ENCODE data around the gene EDAR.

The EDAR gene

DNA sequence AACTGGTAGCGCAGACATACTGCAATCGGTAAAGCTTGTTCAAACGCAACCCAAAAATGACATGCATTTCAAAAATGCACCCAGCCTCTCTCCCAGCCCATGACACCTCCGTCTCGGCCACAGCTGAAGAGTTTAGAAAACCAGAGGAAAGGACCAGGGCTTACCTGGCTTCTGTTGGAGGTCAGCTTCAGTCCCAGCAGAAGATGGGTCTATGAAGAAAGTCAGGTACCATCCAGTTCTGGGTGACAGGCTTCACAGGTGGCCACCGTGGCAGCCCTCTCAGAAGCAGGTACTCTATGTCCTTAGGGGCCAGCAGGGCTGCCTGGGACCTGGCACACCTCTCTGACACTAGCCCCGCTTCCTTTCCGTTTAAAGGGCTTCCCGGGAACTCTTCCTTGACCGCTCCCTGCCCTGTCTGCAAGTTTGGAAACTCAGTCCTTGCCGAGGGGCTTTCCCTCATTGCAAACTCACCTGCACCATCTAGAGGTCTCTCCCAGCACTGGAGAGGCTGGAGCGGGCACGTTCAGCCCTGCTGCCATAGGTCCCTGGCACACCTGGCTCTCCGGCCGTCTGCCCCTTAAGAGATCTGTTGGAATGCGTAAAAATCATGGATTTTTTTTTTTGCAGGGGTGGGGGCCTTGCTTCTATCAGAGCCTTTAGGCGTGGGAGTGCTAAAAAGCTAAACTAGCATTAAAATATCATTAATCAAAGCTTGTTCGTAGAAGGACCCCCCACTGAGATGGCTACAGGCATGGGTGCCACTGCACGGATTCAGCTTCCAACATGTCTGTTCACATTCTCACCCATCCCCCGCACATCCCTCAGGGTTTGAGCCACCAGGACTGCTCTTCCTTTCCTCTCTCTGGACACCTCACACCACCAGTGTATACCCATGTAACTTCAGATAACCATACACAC lies at the start of gene EDAR:
EDAR (minus strand) TSS at position 425 of the 918 bp plus-strand sequence. CDS start 58,206 bp downstream, outside the sequence.
- H3K4me3 ChIP-seq (ENCODE audit: low read depth, low read length), result no peak within 1 kb of the TSS
- peak; percentile 18 for DNase-seq (ENCODE audit: low read depth)
- TF ChIP-seq, protein P1, sequence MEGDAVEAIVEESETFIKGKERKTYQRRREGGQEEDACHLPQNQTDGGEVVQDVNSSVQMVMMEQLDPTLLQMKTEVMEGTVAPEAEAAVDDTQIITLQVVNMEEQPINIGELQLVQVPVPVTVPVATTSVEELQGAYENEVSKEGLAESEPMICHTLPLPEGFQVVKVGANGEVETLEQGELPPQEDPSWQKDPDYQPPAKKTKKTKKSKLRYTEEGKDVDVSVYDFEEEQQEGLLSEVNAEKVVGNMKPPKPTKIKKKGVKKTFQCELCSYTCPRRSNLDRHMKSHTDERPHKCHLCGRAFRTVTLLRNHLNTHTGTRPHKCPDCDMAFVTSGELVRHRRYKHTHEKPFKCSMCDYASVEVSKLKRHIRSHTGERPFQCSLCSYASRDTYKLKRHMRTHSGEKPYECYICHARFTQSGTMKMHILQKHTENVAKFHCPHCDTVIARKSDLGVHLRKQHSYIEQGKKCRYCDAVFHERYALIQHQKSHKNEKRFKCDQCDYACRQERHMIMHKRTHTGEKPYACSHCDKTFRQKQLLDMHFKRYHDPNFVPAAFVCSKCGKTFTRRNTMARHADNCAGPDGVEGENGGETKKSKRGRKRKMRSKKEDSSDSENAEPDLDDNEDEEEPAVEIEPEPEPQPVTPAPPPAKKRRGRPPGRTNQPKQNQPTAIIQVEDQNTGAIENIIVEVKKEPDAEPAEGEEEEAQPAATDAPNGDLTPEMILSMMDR (IDR thresholded peaks at IDR 0.05; ENCODE audit: low read depth, low read length, missing control alignments), result peak; percentile 73
- in situ Hi-C loops (cut with HindIII; ENCODE audit: low sequenced_read_pairs), result no loop called here

DNA sequence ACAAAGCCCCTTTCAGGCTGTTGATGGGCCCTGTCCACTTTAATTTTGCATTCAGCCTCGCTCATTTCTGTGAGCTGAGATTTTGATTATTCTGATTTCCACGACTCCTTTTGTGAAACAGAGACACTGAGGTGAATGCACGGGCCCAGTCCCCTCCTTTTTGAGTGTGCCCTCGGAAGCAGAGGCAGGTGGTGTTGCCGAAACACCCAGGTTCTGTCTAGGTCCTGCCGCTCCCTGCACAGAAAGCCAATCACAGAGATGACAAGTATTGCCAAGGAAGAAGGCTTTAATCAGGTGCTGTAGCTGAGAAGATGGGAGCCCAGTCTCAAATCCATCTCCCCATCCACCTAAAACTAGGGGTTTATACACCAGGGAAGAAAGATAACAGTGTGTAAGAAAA lies 44.2 kb upstream of the EDAR start:
- in situ Hi-C loops (cut with HindIII; ENCODE audit: low sequenced_read_pairs), result no loop called here

DNA sequence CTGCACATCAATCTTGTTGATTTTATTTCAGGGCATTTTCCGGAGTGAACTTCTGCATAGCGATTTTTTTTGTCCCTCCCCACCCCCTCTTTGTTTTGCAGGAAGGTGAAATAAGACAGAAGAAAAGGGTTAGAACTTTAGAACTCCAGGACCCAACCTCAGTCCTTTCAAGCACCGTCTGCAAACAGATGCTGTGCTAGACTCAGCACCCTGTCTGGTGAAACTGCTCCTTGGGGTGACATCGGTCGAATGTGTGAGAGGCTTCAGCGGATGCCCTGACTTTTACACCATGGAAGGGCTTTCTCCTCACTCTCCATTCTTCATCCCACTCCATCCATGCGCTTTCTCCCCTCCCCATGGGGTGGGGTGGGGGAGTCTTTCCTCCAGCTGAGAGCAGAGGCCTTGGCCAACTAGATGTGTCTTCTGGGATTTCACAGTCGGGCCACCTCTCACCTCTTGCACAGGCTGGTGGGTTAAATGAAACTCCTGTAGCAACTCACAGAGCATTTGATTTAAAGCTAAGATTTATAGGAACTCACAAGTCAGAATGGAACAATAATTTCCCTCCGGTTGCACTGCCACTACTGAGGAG lies 43.3 kb upstream of the EDAR start:
- in situ Hi-C loops (cut with HindIII; ENCODE audit: low sequenced_read_pairs), result no loop called here
- no peak for DNase-seq (ENCODE audit: low read depth)

More for the DNA sequence above, 44.2 kb upstream of the EDAR start:
- TF ChIP-seq, protein P1 (IDR thresholded peaks at IDR 0.05; ENCODE audit: low read depth, low read length, missing control alignments), result no peak
- no peak overlapping the region for H3K4me3 ChIP-seq (ENCODE audit: low read depth, low read length)
- no peak for DNase-seq (ENCODE audit: low read depth)

DNA sequence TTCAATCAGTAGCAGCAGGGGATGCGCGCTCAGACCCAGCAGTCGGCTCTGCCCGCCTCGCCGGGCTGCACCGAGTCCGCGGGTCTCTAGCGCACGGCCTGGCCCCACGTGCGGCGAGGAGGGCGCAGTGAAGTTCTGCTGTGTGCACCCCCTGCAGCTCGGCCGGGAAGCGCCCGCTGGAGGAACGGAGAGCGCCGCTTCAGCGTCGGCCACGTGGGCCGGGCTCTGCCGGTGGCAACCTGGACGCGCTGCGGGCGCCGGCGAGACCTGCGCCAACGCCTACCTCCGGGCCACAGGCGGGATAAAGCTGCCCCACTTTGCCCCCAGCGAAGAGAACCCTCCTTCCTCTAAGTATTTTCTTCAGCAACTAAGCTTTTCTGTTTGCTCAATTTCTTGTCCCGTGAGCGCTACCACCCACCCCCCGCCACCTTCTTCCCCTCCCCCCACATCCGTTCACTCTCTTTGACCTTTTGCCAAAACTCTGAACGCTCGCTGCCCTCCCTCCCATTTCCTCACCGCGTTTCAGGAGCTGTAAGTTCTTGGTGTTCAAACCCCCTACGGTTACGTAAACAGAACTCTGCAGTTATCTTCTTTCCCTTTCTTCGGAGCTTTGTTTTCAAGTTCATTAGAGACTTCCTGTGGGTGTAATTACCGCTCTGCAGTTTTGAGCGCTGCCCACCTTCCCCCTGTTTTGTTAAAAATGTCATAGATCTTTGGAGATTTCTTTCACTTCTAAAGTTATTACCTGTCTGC lies 42.6 kb upstream of the EDAR start:
- H3K4me3 ChIP-seq (ENCODE audit: low read depth, low read length), result peak overlapping the region; percentile 43
- TF ChIP-seq, protein P1 (IDR thresholded peaks at IDR 0.05; ENCODE audit: low read depth, low read length, missing control alignments), result no peak
- DNase-seq (ENCODE audit: low read depth), result no peak
- in situ Hi-C loops (cut with HindIII; ENCODE audit: low sequenced_read_pairs), result no loop called here

More for the DNA sequence above, 43.3 kb upstream of the EDAR start:
- TF ChIP-seq, protein P1 (IDR thresholded peaks at IDR 0.05; ENCODE audit: low read depth, low read length, missing control alignments), result no peak
- peak overlapping the region; percentile 43 for H3K4me3 ChIP-seq (ENCODE audit: low read depth, low read length)

DNA sequence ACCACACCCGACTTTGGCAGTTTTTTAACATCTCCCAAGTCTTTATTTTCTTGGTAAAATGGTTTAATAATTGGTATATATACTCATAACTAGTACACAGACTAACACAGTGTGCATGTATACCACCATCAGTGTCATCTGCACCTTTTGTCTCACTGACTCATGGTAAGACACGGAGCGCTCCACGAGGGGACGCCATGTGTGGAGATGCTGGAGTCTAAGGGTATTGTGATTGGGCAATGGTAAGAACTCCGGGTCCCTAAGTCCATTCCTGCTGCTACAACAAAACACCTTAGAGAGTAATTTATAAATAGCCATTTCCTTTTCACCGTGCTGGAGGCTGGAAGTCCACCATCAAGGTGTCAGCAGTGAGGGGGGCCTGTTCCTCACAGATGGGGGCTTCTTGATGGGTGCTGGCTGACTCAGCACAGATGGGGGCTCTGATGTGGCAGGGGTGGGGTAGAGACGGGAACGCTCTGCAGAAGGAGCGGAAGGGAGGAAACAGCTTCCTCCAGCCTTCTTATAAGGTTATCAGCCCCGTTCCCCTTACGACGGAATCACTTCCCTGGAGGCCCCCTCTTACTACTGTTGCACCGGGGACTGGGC lies 42.0 kb upstream of the EDAR start:
- no peak for DNase-seq (ENCODE audit: low read depth)
- H3K4me3 ChIP-seq (ENCODE audit: low read depth, low read length), result peak overlapping the region; percentile 43
- in situ Hi-C loops (cut with HindIII; ENCODE audit: low sequenced_read_pairs), result no loop called here
- TF ChIP-seq, protein P1 (IDR thresholded peaks at IDR 0.05; ENCODE audit: low read depth, low read length, missing control alignments), result no peak
